Measurements from ENCODE around the gene COL20A1. TPM values are rescaled to one million over a fixed set of nuclear protein-coding genes. Genes with fewer than 3 reads are reported as not detected.

COL20A1 gene
- total RNA-seq, 1 donor from 2014 or later, result not detected

- intact Hi-C loops (cut with micrococcal nuclease), result no loop called here
Observed at GRCh38 chr20:63306673-63307537, 13.9 kb downstream of the COL20A1 start.

GRCh38 chr20:63307538-63308217 is 14.7 kb downstream of the COL20A1 start:
- intact Hi-C loops (cut with micrococcal nuclease), result no loop called here

GRCh38 chr20:63308218-63308911 is 15.4 kb downstream of the COL20A1 start:
- intact Hi-C loops (cut with micrococcal nuclease), result no loop called here

- intact Hi-C loops (cut with micrococcal nuclease), result no loop called here
Observed at GRCh38 chr20:63309261-63310071, 16.5 kb downstream of the COL20A1 start.

DNA sequence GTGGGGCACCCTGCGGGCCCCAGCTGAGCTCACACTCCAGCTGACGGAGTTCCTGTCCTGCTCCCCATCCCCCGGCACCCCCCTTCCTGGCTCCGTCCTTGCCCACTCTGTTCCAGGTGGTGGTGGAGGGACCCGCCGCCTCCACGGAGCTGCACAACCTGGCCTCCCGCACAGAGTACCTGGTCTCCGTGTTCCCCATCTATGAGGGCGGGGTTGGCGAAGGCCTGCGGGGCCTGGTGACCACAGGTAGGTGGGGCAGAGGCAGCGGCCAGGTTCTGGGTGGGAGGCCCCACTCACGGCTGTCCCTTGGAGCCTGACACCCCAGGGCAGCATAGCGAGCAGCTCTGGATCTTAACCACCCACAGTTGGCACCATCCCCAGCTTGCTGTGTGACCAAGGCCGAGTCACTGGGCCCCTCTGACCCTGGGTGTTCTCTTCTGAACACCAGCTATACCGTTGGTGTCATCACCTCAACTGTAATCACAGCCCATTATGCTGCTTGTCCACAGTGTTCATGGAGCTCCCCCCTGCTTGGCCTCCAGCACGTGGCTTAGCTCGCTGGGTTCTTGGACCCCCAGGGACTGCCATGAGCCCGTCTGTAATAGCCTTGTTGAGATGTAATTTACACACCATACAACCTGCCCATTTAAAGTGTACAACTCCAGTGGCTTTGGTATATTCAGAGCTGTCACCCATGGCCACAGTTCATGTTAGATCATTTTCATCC is 17.4 kb downstream of the COL20A1 start:
- intact Hi-C loops (cut with micrococcal nuclease), result no loop called here

DNA sequence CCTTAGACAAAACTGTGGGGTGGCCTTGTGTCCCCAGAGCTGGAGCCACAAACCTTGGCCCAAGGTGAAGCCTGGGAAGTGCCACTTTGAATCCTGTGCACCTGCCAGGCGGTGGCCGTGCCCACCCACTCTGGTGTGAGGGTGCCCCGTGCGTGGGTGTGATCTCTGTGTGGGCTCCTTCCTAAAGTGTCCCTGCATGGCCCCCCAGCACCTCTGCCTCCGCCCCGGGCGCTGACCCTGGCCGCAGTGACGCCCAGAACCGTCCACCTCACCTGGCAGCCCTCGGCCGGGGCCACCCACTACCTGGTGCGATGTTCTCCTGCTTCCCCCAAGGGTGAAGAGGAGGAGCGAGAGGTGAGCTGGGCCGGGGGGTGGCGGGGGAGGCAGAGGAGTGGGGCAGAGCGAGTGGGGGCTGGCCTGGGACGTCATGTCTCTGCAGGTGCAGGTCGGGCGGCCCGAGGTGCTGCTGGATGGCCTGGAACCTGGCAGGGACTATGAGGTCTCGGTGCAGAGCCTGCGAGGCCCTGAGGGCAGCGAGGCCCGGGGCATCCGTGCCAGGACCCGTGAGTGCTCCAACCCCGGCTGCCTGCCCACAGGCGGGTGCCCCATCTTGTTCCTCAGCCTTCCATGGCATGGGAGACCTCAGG is 18.3 kb downstream of the COL20A1 start:
- intact Hi-C loops (cut with micrococcal nuclease), result no loop called here

GRCh38 chr20:63311833-63312243 is 18.9 kb downstream of the COL20A1 start:
- intact Hi-C loops (cut with micrococcal nuclease), result no loop called here

GRCh38 chr20:63312273-63312672 is 19.3 kb downstream of the COL20A1 start:
- intact Hi-C loops (cut with micrococcal nuclease), result no loop called here

DNA sequence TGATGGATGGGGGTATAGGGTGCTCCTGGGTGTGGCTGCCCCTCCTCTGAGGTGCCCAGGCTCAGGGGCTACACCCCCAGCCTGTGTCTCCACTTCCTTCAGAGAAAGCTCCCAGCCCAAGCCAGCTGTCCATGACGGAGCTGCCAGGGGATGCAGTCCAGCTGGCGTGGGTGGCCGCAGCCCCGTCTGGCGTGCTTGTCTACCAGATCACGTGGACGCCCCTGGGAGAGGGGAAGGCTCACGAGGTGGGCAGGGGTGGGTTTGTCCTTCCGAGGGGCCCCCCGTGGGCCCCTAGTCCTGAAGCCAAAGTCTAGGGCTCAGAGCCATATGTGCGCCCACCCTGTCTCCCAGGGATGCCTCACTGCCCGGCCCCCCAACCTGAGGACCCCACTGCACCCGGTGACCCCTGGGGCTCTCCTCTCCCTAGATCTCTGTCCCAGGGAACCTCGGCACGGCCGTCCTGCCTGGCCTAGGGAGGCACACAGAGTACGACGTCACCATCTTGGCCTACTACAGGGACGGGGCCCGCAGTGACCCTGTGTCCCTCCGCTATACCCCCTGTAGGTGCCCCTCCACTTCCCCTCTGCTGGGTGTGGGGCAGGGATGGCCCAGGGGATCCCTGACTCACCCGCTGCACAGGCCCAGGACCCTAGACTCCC is 19.8 kb downstream of the COL20A1 start:
- intact Hi-C loops (cut with micrococcal nuclease), result no loop called here

DNA sequence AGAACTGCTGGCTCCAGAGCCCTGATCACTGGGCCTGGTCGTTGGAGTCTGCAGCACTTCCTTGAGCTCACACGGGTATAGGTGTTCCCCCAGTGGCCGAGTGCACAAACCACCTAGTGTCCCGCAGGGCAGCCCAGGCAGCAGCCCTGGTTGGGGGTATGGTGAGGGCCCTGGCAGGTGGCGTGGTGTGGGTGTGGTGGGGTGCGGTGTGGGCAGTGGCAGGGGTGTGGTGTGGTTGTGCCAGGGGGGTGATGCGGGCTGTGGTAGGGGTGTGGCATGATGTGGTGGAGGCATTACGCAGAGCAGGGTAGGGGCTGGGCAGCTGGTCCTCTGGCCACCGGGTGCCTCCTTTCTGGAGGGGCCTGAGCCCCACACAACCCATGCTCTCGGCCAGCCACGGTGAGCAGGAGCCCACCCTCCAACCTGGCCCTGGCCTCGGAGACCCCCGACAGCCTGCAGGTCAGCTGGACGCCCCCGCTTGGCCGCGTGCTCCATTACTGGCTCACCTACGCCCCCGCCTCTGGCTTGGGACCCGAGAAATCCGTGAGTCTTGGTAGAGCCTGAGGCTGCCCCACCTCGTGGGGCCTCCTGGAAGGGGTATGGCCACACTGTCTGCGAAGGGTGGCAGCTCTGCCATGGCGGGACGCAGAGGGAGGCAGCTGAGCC is 20.5 kb downstream of the COL20A1 start:
- intact Hi-C loops (cut with micrococcal nuclease), result no loop called here

DNA sequence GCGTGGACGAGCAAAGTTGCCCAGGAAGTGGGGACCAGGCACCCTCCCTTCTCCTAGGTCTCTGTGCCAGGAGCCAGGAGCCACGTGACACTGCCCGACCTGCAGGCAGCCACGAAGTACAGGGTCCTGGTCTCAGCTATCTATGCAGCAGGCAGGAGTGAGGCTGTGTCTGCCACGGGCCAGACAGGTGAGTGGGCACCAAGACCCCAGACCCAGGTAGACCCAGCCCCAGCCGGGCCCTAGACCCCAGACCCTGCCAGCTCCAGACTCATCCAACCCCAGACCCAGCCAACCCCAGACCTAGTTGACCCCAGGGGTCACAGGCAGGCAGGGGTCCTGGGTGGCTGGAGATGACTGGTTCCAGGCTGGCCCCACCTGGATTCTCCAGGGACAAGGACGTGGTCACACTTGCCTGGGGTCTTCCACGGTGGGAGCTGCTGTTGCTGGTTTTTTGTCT is 21.1 kb downstream of the COL20A1 start:
- intact Hi-C loops (cut with micrococcal nuclease), result no loop called here

GRCh38 chr20:63314566-63315239 is 21.7 kb downstream of the COL20A1 start:
- intact Hi-C loops (cut with micrococcal nuclease), result no loop called here

DNA sequence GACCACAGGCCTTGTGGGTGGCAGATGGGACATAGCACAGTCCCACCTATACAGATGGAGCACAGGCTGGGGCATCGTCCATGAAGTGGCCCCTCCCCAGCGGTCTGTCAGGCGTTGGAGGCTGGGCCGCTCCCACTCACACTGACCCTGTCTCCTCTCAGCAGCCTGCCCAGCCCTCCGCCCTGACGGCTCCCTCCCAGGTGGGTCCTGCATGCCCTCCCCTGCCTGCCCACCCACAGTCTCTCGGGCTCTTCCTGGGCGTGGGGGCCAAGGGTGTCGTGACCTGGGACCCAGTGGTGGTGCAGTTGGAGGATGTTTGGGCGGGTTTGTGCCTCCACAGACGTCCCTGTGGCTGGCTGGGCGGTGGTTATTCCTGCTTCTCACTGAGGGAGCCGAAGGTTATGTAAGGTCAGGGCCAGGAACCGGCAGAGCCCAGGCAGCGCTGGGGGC is 22.3 kb downstream of the COL20A1 start:
- intact Hi-C loops (cut with micrococcal nuclease), result no loop called here

- intact Hi-C loops (cut with micrococcal nuclease), result no loop called here
Observed at GRCh38 chr20:63315731-63316491, 22.9 kb downstream of the COL20A1 start.

DNA sequence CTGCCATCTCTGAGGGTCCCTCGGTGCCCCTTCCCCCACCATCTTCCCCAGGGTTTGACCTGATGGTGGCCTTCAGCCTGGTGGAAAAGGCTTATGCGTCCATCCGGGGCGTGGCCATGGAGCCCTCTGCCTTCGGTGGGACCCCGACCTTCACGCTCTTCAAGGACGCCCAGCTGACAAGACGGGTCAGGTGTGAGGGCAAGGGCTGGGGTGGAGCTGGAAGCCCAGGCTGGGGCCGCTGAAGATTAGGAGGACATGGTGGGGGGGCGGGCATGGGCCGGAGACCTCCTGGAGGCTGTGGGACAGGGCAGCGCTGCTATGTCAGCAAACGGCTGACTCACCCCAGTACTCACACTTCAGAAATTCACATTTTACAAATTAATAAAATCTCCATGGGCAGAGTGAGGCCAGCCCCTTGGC is 23.5 kb downstream of the COL20A1 start:
- intact Hi-C loops (cut with micrococcal nuclease), result no loop called here

- intact Hi-C loops (cut with micrococcal nuclease), result no loop called here
Observed at GRCh38 chr20:63317061-63317460, 24.1 kb downstream of the COL20A1 start.

DNA sequence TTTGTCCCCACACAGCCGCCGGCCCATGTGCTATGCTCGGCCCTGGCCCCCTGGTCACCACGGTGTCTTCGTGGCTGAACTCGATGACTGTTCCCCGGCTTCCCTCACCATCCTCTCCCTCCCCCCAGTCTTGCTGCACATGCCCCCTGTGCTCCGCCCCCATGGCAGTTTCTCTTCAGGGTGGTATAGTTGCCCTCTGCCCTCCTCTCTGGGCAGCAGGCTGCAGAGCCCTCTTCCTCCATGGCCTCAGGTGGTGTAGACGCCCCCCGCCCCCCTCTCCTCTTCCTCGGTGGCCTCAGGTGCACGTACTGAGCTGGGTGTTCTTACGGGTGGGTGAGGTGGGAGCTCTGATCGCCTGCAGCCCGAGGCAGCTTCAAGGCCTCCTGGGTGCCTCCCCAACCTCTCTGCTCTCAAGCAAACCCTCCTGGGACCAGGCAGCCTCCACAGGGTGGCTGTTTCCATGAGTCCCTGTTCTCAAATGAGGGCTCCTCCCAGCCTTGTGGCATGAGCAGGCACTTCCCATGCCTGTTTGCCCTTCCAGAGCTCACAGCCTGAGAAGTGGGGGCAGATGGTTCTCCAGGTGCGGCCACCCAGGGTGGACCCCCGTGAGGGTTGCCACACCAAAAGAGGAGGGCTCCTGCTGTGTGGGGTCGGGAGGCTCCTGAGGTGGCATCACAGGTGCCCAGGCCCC is 24.8 kb downstream of the COL20A1 start:
- intact Hi-C loops (cut with micrococcal nuclease), result no loop called here

Data from T-helper 2 cell treated with Interferon-gamma antibody and Interleukin-4, amounts not matched to agents 100 ng/mL and 5 ng/mL, for 36 hours (primary cell).